ENCODE data around the gene RIMBP2.

The RIMBP2 gene

GRCh38 chr12:130674676-130675075 lies 41.4 kb downstream of the RIMBP2 start:
- no peaks in the 10 kb centered on the region for H3K27me3 ChIP-seq (ENCODE audit: insufficient read depth, poor library complexity, severe bottlenecking)
- TF ChIP-seq CTCF (IDR thresholded peaks at IDR 0.05; ENCODE audit: insufficient read depth, low read length) (no peak), GABPA (IDR thresholded peaks at IDR 0.05; ENCODE audit: low read depth) (no peak), REST (IDR thresholded peaks at IDR 0.05; ENCODE audit: insufficient replicate concordance, low read depth) (no peak), SPI1 (IDR thresholded peaks at IDR 0.05; ENCODE audit: borderline replicate concordance, low read depth) (no peak), POLR2AphosphoS5 (IDR thresholded peaks at IDR 0.05; ENCODE audit: low read depth) (no peak)

GRCh38 chr12:130673036-130673705 lies 42.9 kb downstream of the RIMBP2 start:
- H3K27ac ChIP-seq (replicated peaks): no peak overlapping the region
- H3K4me3 ChIP-seq (replicated peaks; ENCODE audit: insufficient read depth, low read length): no peak overlapping the region
- H3K27me3 ChIP-seq (ENCODE audit: insufficient read depth, poor library complexity, severe bottlenecking): no peaks in the 10 kb centered on the region
- TF ChIP-seq SPI1 (IDR thresholded peaks at IDR 0.05; ENCODE audit: borderline replicate concordance, low read depth) (no peak), REST (IDR thresholded peaks at IDR 0.05; ENCODE audit: insufficient replicate concordance, low read depth) (no peak), CTCF (IDR thresholded peaks at IDR 0.05; ENCODE audit: insufficient read depth, low read length) (no peak), POLR2AphosphoS5 (IDR thresholded peaks at IDR 0.05; ENCODE audit: low read depth) (no peak), GABPA (IDR thresholded peaks at IDR 0.05; ENCODE audit: low read depth) (no peak)
- no peak for DNase-seq (ENCODE audit: low read depth in 1 of 2, low spot score in 1 of 2)

More at GRCh38 chr12:130674676-130675075, 41.4 kb downstream of the RIMBP2 start:
- no peak for DNase-seq (ENCODE audit: low read depth in 1 of 2, low spot score in 1 of 2)
- no peak overlapping the region for H3K27ac ChIP-seq (replicated peaks)
- no peak overlapping the region for H3K4me3 ChIP-seq (replicated peaks; ENCODE audit: insufficient read depth, low read length)

- no peak for DNase-seq (ENCODE audit: low read depth in 1 of 2, low spot score in 1 of 2)
- TF ChIP-seq REST (IDR thresholded peaks at IDR 0.05; ENCODE audit: insufficient replicate concordance, low read depth): no peak
- no peak for TF ChIP-seq SPI1 (IDR thresholded peaks at IDR 0.05; ENCODE audit: borderline replicate concordance, low read depth)
- TF ChIP-seq GABPA (IDR thresholded peaks at IDR 0.05; ENCODE audit: low read depth): no peak
- no peak for TF ChIP-seq POLR2AphosphoS5 (IDR thresholded peaks at IDR 0.05; ENCODE audit: low read depth)
- no peak for TF ChIP-seq CTCF (IDR thresholded peaks at IDR 0.05; ENCODE audit: insufficient read depth, low read length)
- Histone ChIP-seq H3K27me3 (ENCODE audit: insufficient read depth, poor library complexity, severe bottlenecking) (no peaks in the 10 kb centered on the region), H3K27ac (replicated peaks) (no peak overlapping the region), H3K4me3 (replicated peaks; ENCODE audit: insufficient read depth, low read length) (no peak overlapping the region)
These were observed 43.8 kb downstream of the RIMBP2 start for GRCh38 chr12:130672089-130672820.

Data from HL-60 (cell line).